H9 (cell line): ENCODE measurements around the gene DDC. TPM values are rescaled to one million over a fixed set of nuclear protein-coding genes. Genes with fewer than 3 reads are reported as not detected.
A peak's percentile ranks its signal among the peaks of the same experiment; 100 is the strongest.

Experiments used
- DNase-seq: peaks from one replicate; pipeline ENCODE4 v3.0.0-alpha.2; 2017
- H2AFZ ChIP-seq: one replicate; pipeline ENCODE4 v1.6.1; 2013; ENCODE audit warnings: mild to moderate bottlenecking, low read length, control low read depth, moderate library complexity
- H2AK5ac ChIP-seq: 2 replicates; pipeline ENCODE4 v1.6.1; 2013; ENCODE audit warnings: low read length, control low read depth, mixed read lengths; ENCODE audit not compliant: insufficient read length
- H2BK120ac ChIP-seq: one replicate; pipeline ENCODE4 v1.6.1; 2013; ENCODE audit warnings: low read depth, mild to moderate bottlenecking, low read length, control low read depth, inconsistent platforms; ENCODE audit not compliant: poor library complexity, severe bottlenecking
- H2BK12ac ChIP-seq: 2 replicates; pipeline ENCODE4 v1.6.1; 2013; ENCODE audit warnings: low read length, control low read depth, mixed read lengths, low read depth; ENCODE audit not compliant: insufficient read length
- H2BK15ac ChIP-seq: 2 replicates; pipeline ENCODE4 v1.6.1; 2013; ENCODE audit warnings: low read depth, low read length, control low read depth
- H2BK20ac ChIP-seq: one replicate; pipeline ENCODE4 v1.6.1; 2013; ENCODE audit warnings: low read depth, mild to moderate bottlenecking, low read length, control low read depth, inconsistent platforms; ENCODE audit not compliant: poor library complexity, severe bottlenecking
- H2BK5ac ChIP-seq: 2 replicates; pipeline ENCODE4 v1.6.1; 2013; ENCODE audit warnings: low read length, control low read depth, mixed read lengths; ENCODE audit not compliant: insufficient read length
- H3K14ac ChIP-seq: 2 replicates; pipeline ENCODE4 v1.6.1; 2013; ENCODE audit warnings: low read length, control low read depth; ENCODE audit not compliant: insufficient read depth
- H3K18ac ChIP-seq: 2 replicates; pipeline ENCODE4 v1.6.1; 2013; ENCODE audit warnings: low read depth, mild to moderate bottlenecking, mixed read lengths, low read length, control low read depth; ENCODE audit not compliant: insufficient read length
- H3K23ac ChIP-seq: 2 replicates; pipeline ENCODE4 v1.6.1; 2013; ENCODE audit warnings: low read length, control low read depth, mixed read lengths, low read depth; ENCODE audit not compliant: insufficient read length
- H3K23me2 ChIP-seq: 2 replicates; pipeline ENCODE4 v1.6.1; 2013; ENCODE audit warnings: low read depth, mild to moderate bottlenecking, mixed read lengths, low read length, control low read depth; ENCODE audit not compliant: insufficient read length, poor library complexity, severe bottlenecking
- H3K27ac ChIP-seq: 2 replicates; pipeline ENCODE4 v1.5.1; 2013; ENCODE audit warnings: low read length, control low read depth, mixed read lengths, low read depth; ENCODE audit not compliant: insufficient read length
- H3K27me3 ChIP-seq: 2 replicates; pipeline ENCODE4 v1.6.1; 2013; ENCODE audit warnings: low read length, control low read depth, inconsistent platforms; ENCODE audit not compliant: insufficient read depth
- H3K4ac ChIP-seq: 2 replicates; pipeline ENCODE4 v1.6.1; 2013; ENCODE audit warnings: low read depth, mild to moderate bottlenecking, control low read depth, inconsistent platforms, low read length, moderate library complexity
- H3K4me1 ChIP-seq: 2 replicates; pipeline ENCODE4 v1.6.1; 2013; ENCODE audit warnings: low read length, control low read depth, inconsistent platforms; ENCODE audit not compliant: insufficient read depth
- H3K4me2 ChIP-seq: 2 replicates; pipeline ENCODE4 v1.6.1; 2013; ENCODE audit warnings: low read length, control low read depth, mixed read lengths; ENCODE audit not compliant: insufficient read length, insufficient read depth
- H3K56ac ChIP-seq: 2 replicates; pipeline ENCODE4 v1.6.1; 2013; ENCODE audit warnings: low read depth, mild to moderate bottlenecking, mixed read lengths, low read length, control low read depth; ENCODE audit not compliant: insufficient read length
- H3K79me1 ChIP-seq: 2 replicates; pipeline ENCODE4 v1.6.1; 2013; ENCODE audit warnings: low read depth, mild to moderate bottlenecking, moderate library complexity, low read length, control low read depth, inconsistent platforms; ENCODE audit not compliant: insufficient read depth, poor library complexity, severe bottlenecking
- H3K79me2 ChIP-seq: 2 replicates; pipeline ENCODE4 v1.6.1; 2013; ENCODE audit warnings: low read length, control low read depth, inconsistent platforms; ENCODE audit not compliant: insufficient read depth
- H3K9ac ChIP-seq: 2 replicates; pipeline ENCODE4 v1.6.1; 2013; ENCODE audit warnings: low read length, control low read depth, mixed read lengths; ENCODE audit not compliant: insufficient read length; ENCODE audit errors: extremely low read depth
- H3K9me3 ChIP-seq: one replicate; pipeline ENCODE4 v1.6.1; 2013; ENCODE audit warnings: low read depth, low read length, inconsistent platforms; ENCODE audit not compliant: control insufficient read depth
- H3T11ph ChIP-seq: one replicate; pipeline ENCODE4 v1.6.1; 2013; ENCODE audit warnings: mild to moderate bottlenecking, low read length, control low read depth, inconsistent platforms
- H4K20me1 ChIP-seq: one replicate; pipeline ENCODE4 v1.6.1; 2013; ENCODE audit not compliant: control insufficient read depth, insufficient read length, insufficient read depth
- H4K5ac ChIP-seq: 2 replicates; pipeline ENCODE4 v1.6.1; 2013; ENCODE audit warnings: low read depth, mild to moderate bottlenecking, mixed read lengths, low read length, control low read depth; ENCODE audit not compliant: insufficient read length
- H4K8ac ChIP-seq: replicated peaks from 2 replicates; pipeline ENCODE4 v1.6.1; 2013; ENCODE audit warnings: low read length, control low read depth, mixed read lengths, low read depth; ENCODE audit not compliant: insufficient read length
- H4K91ac ChIP-seq: 2 replicates; pipeline ENCODE4 v1.6.1; 2013; ENCODE audit warnings: low read depth, mild to moderate bottlenecking, moderate library complexity, mixed read lengths, low read length, control low read depth; ENCODE audit not compliant: insufficient read length
- H3K27ac Mint-ChIP-seq, 3 experiments: 2 replicates in 2 of 3; 3 replicates in 1 of 3; pipeline ENCODE4 v1.8.0; 2020 to 2021; ENCODE audit warnings: mixed read lengths in 3 of 3, mild to moderate bottlenecking in 1 of 3, moderate library complexity in 1 of 3
- H3K27me3 Mint-ChIP-seq: 2 replicates; pipeline ENCODE4 v1.8.0; 2021; ENCODE audit warnings: low read depth, mild to moderate bottlenecking, moderate library complexity, mixed read lengths
- H3K36me3 Mint-ChIP-seq, 3 experiments: 2 replicates in 2 of 3; 3 replicates in 1 of 3; pipeline ENCODE4 v1.8.0; 2020 to 2021; ENCODE audit warnings: low read depth in 3 of 3, mixed read lengths in 3 of 3; ENCODE audit not compliant: insufficient read depth in 1 of 3
- H3K4me1 Mint-ChIP-seq, 2 experiments: 2 replicates each; pipeline ENCODE4 v1.8.0; 2020; ENCODE audit warnings: mixed read lengths in 2 of 2
- H3K4me3 Mint-ChIP-seq, 2 experiments: 2 replicates in 1 of 2; 3 replicates in 1 of 2; pipeline ENCODE4 v1.8.0; 2020 to 2021; ENCODE audit warnings: mild to moderate bottlenecking in 2 of 2, mixed read lengths in 2 of 2, moderate library complexity in 1 of 2
- H3K9me3 Mint-ChIP-seq, 2 experiments: 2 replicates in 1 of 2; 3 replicates in 1 of 2; pipeline ENCODE4 v1.8.0; 2020; ENCODE audit warnings: mild to moderate bottlenecking in 2 of 2, mixed read lengths in 2 of 2, moderate library complexity in 1 of 2
- WGBS: extraction: QIAGEN DNeasy Blood & Tissue Kit; methylation state at CpG from one replicate; pipeline ENCODE4 v1.1.7; 2013; ENCODE audit warnings: missing lambda C conversion rate, low lambda C conversion rate, mixed read lengths; ENCODE audit not compliant: insufficient read length; ENCODE audit errors: extremely low coverage; 5-methylcytosine and 5-hydroxymethylcytosine counted together
- total RNA-seq: library from RNA; stranded (reverse); gene quantifications from 2 replicates; pipeline ENCODE4 v1.2.1, GENCODE V29; 2021
- TF ChIP-seq, protein P1 (sequence below): fragments of 200-600 bp; sonication (generic); conservative IDR thresholded peaks from 3 replicates; pipeline ENCODE4 v1.8.0; 2021; ENCODE audit warnings: antibody characterized with exemption, mild to moderate bottlenecking

Gene DDC
- total RNA-seq, 1 experiment from 2014 or later = not detected

DNA sequence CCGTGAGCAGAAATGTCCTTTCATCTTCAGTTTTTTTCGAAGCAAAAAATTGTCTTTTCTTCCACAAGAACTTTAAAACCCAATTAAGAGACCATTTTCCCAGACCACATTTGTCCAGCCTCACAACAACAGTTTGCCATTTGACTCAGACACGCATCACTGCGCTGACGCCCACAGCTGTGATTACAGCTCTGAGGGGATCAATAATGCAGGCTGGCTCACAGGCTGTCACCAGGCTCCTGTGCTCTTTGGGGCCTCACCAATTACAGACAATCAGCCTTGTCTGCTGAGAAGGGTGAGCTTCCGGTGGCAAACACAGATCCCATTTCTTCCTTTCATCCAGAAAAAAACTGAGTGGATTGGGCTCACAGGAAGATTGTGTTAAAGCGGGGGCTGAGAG, 33.3 kb downstream of the DDC start:
- Histone ChIP-seq H3K4me2 (no peak overlapping the region), H4K91ac (no peak overlapping the region), H3K23ac (no peak overlapping the region), H4K8ac (no peak overlapping the region), H2BK15ac (no peak overlapping the region), H3K9ac (no peak overlapping the region), H3K23me2 (no peaks in the 10 kb centered on the region), H3K56ac (no peak overlapping the region), H3K9me3 (no peaks in the 10 kb centered on the region), H3K27ac (no peak overlapping the region), H3T11ph (no peak overlapping the region), H2BK120ac (no peak overlapping the region), H2AFZ (no peak overlapping the region), H3K4ac (no peak overlapping the region), H3K4me1 (no peaks in the 10 kb centered on the region; the same call in 1 of the 2 replicates), H2BK12ac (peak overlapping the region; percentile 82), H2AK5ac (no peak overlapping the region), H3K27me3 (no peaks in the 10 kb centered on the region), H2BK5ac (no peak overlapping the region), H3K18ac (peak overlapping the region; percentile 27), H2BK20ac (no peak overlapping the region), H4K20me1 (no peaks in the 10 kb centered on the region), H3K79me1 (no peaks in the 10 kb centered on the region), H3K14ac (no peak overlapping the region), H3K79me2 (no peaks in the 10 kb centered on the region), H4K5ac (no peak overlapping the region)
- TF ChIP-seq, protein P1, sequence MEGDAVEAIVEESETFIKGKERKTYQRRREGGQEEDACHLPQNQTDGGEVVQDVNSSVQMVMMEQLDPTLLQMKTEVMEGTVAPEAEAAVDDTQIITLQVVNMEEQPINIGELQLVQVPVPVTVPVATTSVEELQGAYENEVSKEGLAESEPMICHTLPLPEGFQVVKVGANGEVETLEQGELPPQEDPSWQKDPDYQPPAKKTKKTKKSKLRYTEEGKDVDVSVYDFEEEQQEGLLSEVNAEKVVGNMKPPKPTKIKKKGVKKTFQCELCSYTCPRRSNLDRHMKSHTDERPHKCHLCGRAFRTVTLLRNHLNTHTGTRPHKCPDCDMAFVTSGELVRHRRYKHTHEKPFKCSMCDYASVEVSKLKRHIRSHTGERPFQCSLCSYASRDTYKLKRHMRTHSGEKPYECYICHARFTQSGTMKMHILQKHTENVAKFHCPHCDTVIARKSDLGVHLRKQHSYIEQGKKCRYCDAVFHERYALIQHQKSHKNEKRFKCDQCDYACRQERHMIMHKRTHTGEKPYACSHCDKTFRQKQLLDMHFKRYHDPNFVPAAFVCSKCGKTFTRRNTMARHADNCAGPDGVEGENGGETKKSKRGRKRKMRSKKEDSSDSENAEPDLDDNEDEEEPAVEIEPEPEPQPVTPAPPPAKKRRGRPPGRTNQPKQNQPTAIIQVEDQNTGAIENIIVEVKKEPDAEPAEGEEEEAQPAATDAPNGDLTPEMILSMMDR = no peak
- H3K27ac Mint-ChIP-seq = peak overlapping the region in 1 of 3 experiments; percentile 45; a peak in 1 of 7 replicates
- H3K27me3 Mint-ChIP-seq = peaks cover 3% of the 10 kb centered on the region
- no CpG with 5 or more reads among the region's 7 CpGs for WGBS
- H3K9me3 Mint-ChIP-seq = peaks cover 0 to 2% of the 10 kb centered on the region in 2 experiments; a peak in 1 of 5 replicates
- 0 out of 7 replicates have a peak, but pooled peaks cover 0 to 3% (median 0%) of the 10 kb centered on the region in 3 experiments for H3K36me3 Mint-ChIP-seq
- no peak for DNase-seq
- no peak overlapping the region for H3K4me3 Mint-ChIP-seq
- peaks cover 24 to 31% of the 10 kb centered on the region in 2 experiments for H3K4me1 Mint-ChIP-seq
